ENCODE measurements around the gene PTPN11.

GRCh38 chr12:112463478-112463877 is 44.7 kb downstream of the PTPN11 start:
- TF ChIP-seq CTCF (conservative IDR thresholded peaks at IDR 0.05; ENCODE audit: low read length) (no peak), EZH2phosphoT487 (IDR thresholded peaks at IDR 0.05; ENCODE audit: borderline replicate concordance, low read depth, low read length) (no peak)
